ENCODE results near the gene ANKRD39.

DNA sequence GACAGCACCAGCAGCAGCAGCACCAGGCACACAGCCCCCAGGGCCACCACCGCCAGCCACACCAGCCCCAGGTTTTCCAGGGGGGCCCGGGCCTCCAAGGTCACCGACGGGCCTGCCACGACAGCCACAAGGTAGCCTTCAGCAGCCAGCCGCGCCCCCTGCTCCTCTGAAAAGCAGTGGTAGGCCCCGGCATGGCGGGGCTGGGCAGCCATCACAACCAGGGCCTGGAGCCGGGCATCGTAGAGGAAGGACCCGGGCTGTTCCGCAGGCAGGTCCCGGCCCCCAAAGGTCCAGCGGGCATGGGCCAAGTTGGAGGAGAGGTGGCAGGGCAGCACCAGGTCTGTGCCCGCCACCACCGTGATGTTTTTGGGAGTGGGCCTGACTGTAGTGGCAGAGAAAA is 3.3 kb upstream of the ANKRD39 start:
- TF ChIP-seq, protein P1, sequence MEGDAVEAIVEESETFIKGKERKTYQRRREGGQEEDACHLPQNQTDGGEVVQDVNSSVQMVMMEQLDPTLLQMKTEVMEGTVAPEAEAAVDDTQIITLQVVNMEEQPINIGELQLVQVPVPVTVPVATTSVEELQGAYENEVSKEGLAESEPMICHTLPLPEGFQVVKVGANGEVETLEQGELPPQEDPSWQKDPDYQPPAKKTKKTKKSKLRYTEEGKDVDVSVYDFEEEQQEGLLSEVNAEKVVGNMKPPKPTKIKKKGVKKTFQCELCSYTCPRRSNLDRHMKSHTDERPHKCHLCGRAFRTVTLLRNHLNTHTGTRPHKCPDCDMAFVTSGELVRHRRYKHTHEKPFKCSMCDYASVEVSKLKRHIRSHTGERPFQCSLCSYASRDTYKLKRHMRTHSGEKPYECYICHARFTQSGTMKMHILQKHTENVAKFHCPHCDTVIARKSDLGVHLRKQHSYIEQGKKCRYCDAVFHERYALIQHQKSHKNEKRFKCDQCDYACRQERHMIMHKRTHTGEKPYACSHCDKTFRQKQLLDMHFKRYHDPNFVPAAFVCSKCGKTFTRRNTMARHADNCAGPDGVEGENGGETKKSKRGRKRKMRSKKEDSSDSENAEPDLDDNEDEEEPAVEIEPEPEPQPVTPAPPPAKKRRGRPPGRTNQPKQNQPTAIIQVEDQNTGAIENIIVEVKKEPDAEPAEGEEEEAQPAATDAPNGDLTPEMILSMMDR (conservative IDR thresholded peaks at IDR 0.05; ENCODE audit: low read depth, low read length), result no peak
- TF ChIP-seq EZH2 (IDR thresholded peaks at IDR 0.05; ENCODE audit: low read length, unreplicated experiment), result no peak

Data from PC-3 (cell line).